Heart right ventricle (tissue), 16 donors: ENCODE data around the gene C1orf167. TPM values are rescaled to one million over a fixed set of nuclear protein-coding genes. Genes with fewer than 3 reads are reported as not detected.
A peak's percentile ranks its signal among the peaks of the same experiment; 100 is the strongest.

Experiments used
- ATAC-seq, 8 donors: fragments of 200-7000 bp; cut with Tn5 transposase; one replicate each; pipeline ENCODE4 v1.9.1; 2020; ENCODE audit warnings: mild to moderate bottlenecking in 8 of 8, moderate library complexity in 8 of 8, moderate number of reproducible peaks in 1 of 8
- DNase-seq, 2 donors: peaks; one replicate each; pipeline ENCODE4 v3.0.0-alpha.2; 2020
- H3K27ac ChIP-seq, 10 donors: fragments of 200-600 bp; sonication (generic) in 2 of 10; one replicate each; pipeline versions ENCODE4 v1.5.0 to v1.8.0; 2020 to 2022; ENCODE audit warnings: mild to moderate bottlenecking in 3 of 10
- H3K27me3 ChIP-seq, 7 donors: fragments of 200-600 bp; one replicate each; pipeline ENCODE4 v1.8.0; 2021 to 2022; ENCODE audit warnings: mild to moderate bottlenecking in 2 of 7
- H3K36me3 ChIP-seq, 9 donors: fragments of 200-600 bp; sonication (generic) in 1 of 9; one replicate each; pipeline versions ENCODE4 v1.5.0 to v1.8.0; 2020 to 2022; ENCODE audit warnings: mild to moderate bottlenecking in 2 of 9
- H3K4me1 ChIP-seq, 9 donors: fragments of 200-600 bp; sonication (generic) in 1 of 9; one replicate each; pipeline versions ENCODE4 v1.5.0 to v1.8.0; 2020 to 2022; ENCODE audit warnings: mild to moderate bottlenecking in 4 of 9
- H3K4me3 ChIP-seq, 10 donors: fragments of 200-600 bp; sonication (generic) in 2 of 10; one replicate each; pipeline versions ENCODE4 v1.5.0 to v1.8.0; 2020 to 2022; ENCODE audit warnings: mild to moderate bottlenecking in 7 of 10, moderate library complexity in 2 of 10
- H3K9me3 ChIP-seq, 11 donors: fragments of 200-600 bp in 10 of 11; sonication (generic) in 2 of 11; one replicate each; pipeline versions ENCODE4 v1.5.0 to v1.8.0; 2013 to 2022; ENCODE audit warnings: mild to moderate bottlenecking in 2 of 11, control low read depth in 1 of 11, moderate library complexity in 1 of 11
- CTCF ChIP-seq, 9 donors: fragments of 200-600 bp; sonication (generic) in 2 of 9; IDR thresholded peaks; one replicate each; pipeline versions ENCODE4 v1.5.0 to v1.8.0; 2021 to 2022; ENCODE audit warnings: antibody characterized with exemption in 9 of 9, mild to moderate bottlenecking in 5 of 9, moderate library complexity in 1 of 9
- WGBS, 2 donors: extraction: QIAGEN DNeasy Blood & Tissue Kit; methylation state at CpG; one replicate each; pipeline ENCODE4 v1.1.7; 2013; ENCODE audit warnings: inconsistent platforms in 1 of 2; 5-methylcytosine and 5-hydroxymethylcytosine counted together
- intact Hi-C, 10 donors: fragments of 100-400 bp; cut with DNase I; formaldehyde crosslinking; loops; one replicate each; pipeline versions ENCODE4 v1.11.1 to v1.14.2; 2022
- polyA plus RNA-seq, 2 donors: library from polyadenylated mRNA; stranded (reverse); fragments of 200-250 nt; gene quantifications; one replicate each; pipeline ENCODE4 v1.2.3, GENCODE V29; 2013
- total RNA-seq, 10 donors: library from RNA; stranded (reverse); fragmentation: NEBNext Ultra II Directional in 3 of 10; extraction: Animal tissue kit (Norgen Biotek cat#: 25700) in 3 of 10; gene quantifications; one replicate each; pipeline versions ENCODE4 v1.2.1 to v1.2.4, GENCODE V29; 2021 to 2023
- donor health status: Arrhythmogenic right ventricular cardiomyopathy.
- donor health status: ischemic (EF 13 %, LVEDD 7.1; RV severe dilation, severe dysfunction).
- donor health status: healthy with polysubstance abuse.
- donor health status: DM: no; HTN: yes; CAD: no.
- donor health status: DM: no; HTN: no; CAD: no.
- donor health status: ischemic (EF 25% LVEDD 6.9; RV normal size, moderate dysfunction).
- donor health status: ischemic (EF 25% LVEDD 5.7; RV mildly dilated, moderate dysfunction).
- donor health status: healthy.
- donor health status: DM: yes; HTN: yes; CAD: no.
- donor health status: Ischemic cardiomyopathy.
- donor health status: ischemic (EF 35%, LVEDD 5.7; RV mildly dilated, moderate dysfunction).
- donor health status: nonischemic (EF 11% LVEDD 7.7; RV severe dilation, severe dysfunction).
- donor health status: DM: yes; HTN: yes; CAD: no.
- donor health status: PGD.
- donor health status: ischemic (EF 29% LVEDD 5.4; RV normal size, mild dysfunction).
- donor health status: nonischemic (EF 23%, LVEDD 6.1; RV moderate dilation, normal function).

The C1orf167 gene
- total and polyA plus RNA-seq, 12 donors, result 2.4 to 12.8 (median 5.7) TPM

- no peaks in the 10 kb centered on the region for H3K27me3 ChIP-seq
- peak; percentile 96 to 100 (median 98) for TF ChIP-seq CTCF (IDR thresholded peaks at IDR 0.05)
- DNase-seq, result peak; percentile 64 to 81
- peaks cover 0 to 44% (median 20%) of the 10 kb centered on the region in 9 donors for H3K4me1 ChIP-seq
- peak; percentile 66 to 82 (median 81) for ATAC-seq
- H3K36me3 ChIP-seq, result peaks cover 0 to 100% (median 61%) of the 10 kb centered on the region in 9 donors
- 65 to 67% methylated on average over 40 of the region's 40 CpGs for WGBS, 2 donors
- peak overlapping the region in 3 of 10 donors; percentile 66 to 81 (median 79) for H3K27ac ChIP-seq
- H3K4me3 ChIP-seq, result no peak overlapping the region
- intact Hi-C loops, result loop anchor here (1.0 to 10.0 kb wide), 8 partner anchors 54 to 186 kb away; no protein-coding TSS in a partner anchor
- H3K9me3 ChIP-seq, result no peaks in the 10 kb centered on the region
These were observed 76.6 kb downstream of the C1orf167 start for GRCh38 chr1:11838349-11839272.

Other genes with a start within 250 kb of the C1orf167 start
- 1 to 10 TPM in 9 of 10 donors, under 1 TPM in 1; 0.70 to 5.5 (median 1.7) TPM for gene FBXO2, start 107.8 kb upstream of the C1orf167 start, total RNA-seq
- 1 to 10 TPM; 2.7 to 5.3 TPM for gene FBXO2, start 107.8 kb upstream of the C1orf167 start, polyA plus RNA-seq
- gene FBXO44, start 107.3 kb upstream of the C1orf167 start, total RNA-seq, result 10 to 100 TPM; 10.1 to 17.7 (median 15.8) TPM
- 10 to 100 TPM; 14.6 to 28.2 TPM for gene FBXO44, start 107.3 kb upstream of the C1orf167 start, polyA plus RNA-seq
- gene FBXO6, start 98.0 kb upstream of the C1orf167 start, total RNA-seq, result 10 to 100 TPM in 1 of 10 donors, 1 to 10 TPM in 9; 4.8 to 21.7 (median 7.9) TPM
- 10 to 100 TPM in 1 of 2 donors, 1 to 10 TPM in 1; 6.0 to 12.9 TPM for gene FBXO6, start 98.0 kb upstream of the C1orf167 start, polyA plus RNA-seq
- gene MAD2L2, start 81.0 kb upstream of the C1orf167 start, total RNA-seq, result 10 to 100 TPM; 10.9 to 28.5 (median 17.0) TPM
- gene MAD2L2, start 81.0 kb upstream of the C1orf167 start, polyA plus RNA-seq, result 10 to 100 TPM; 16.6 to 59.0 TPM
- gene DRAXIN, start 70.5 kb upstream of the C1orf167 start, total RNA-seq, result under 1 TPM in 8 of 10 donors, not detected in 2; 0.05 to 0.18 (median 0.12) TPM
- gene DRAXIN, start 70.5 kb upstream of the C1orf167 start, polyA plus RNA-seq, result under 1 TPM; 0.01 to 0.07 TPM
- 10 to 100 TPM; 12.9 to 37.9 (median 16.9) TPM for gene AGTRAP, start 26.1 kb upstream of the C1orf167 start, total RNA-seq
- gene AGTRAP, start 26.1 kb upstream of the C1orf167 start, polyA plus RNA-seq, result 10 to 100 TPM; 21.4 to 96.7 TPM
- 10 to 100 TPM; 28.8 to 75.8 (median 40.5) TPM for gene MTHFR, start 43.8 kb downstream of the C1orf167 start, total RNA-seq
- gene MTHFR, start 43.8 kb downstream of the C1orf167 start, polyA plus RNA-seq, result 10 to 100 TPM; 17.7 to 24.3 TPM
- gene CLCN6, start 44.0 kb downstream of the C1orf167 start, total RNA-seq, result 10 to 100 TPM; 13.3 to 20.9 (median 16.9) TPM
- 10 to 100 TPM in 1 of 2 donors, 1 to 10 TPM in 1; 9.1 to 13.8 TPM for gene CLCN6, start 44.0 kb downstream of the C1orf167 start, polyA plus RNA-seq
- gene NPPA, start 85.6 kb downstream of the C1orf167 start, total RNA-seq, result 1,000 to 10,000 TPM in 2 of 10 donors, 100 to 1,000 TPM in 5, 10 to 100 TPM in 2, 1 to 10 TPM in 1; 5.8 to 2,762 (median 663) TPM
- gene NPPA, start 85.6 kb downstream of the C1orf167 start, polyA plus RNA-seq, result 1,000 to 10,000 TPM in 1 of 2 donors, 10 to 100 TPM in 1; 16.4 to 2,201 TPM
- 1,000 to 10,000 TPM in 1 of 10 donors, 100 to 1,000 TPM in 5, 10 to 100 TPM in 1, 1 to 10 TPM in 3; 1.1 to 4,616 (median 291) TPM for gene NPPB, start 96.8 kb downstream of the C1orf167 start, total RNA-seq
- over 10,000 TPM in 1 of 2 donors, 10 to 100 TPM in 1; 46.2 to 15,996 TPM for gene NPPB, start 96.8 kb downstream of the C1orf167 start, polyA plus RNA-seq
- 10 to 100 TPM; 35.5 to 47.8 (median 39.0) TPM for gene KIAA2013, start 164.2 kb downstream of the C1orf167 start, total RNA-seq
- 10 to 100 TPM; 23.3 to 44.7 TPM for gene KIAA2013, start 164.2 kb downstream of the C1orf167 start, polyA plus RNA-seq
- gene PLOD1, start 172.5 kb downstream of the C1orf167 start, total RNA-seq, result 10 to 100 TPM; 27.3 to 95.3 (median 44.4) TPM
- 100 to 1,000 TPM in 1 of 2 donors, 10 to 100 TPM in 1; 53.0 to 102 TPM for gene PLOD1, start 172.5 kb downstream of the C1orf167 start, polyA plus RNA-seq
- gene MFN2, start 218.3 kb downstream of the C1orf167 start, total RNA-seq, result 1,000 to 10,000 TPM in 1 of 10 donors, 100 to 1,000 TPM in 9; 470 to 1,066 (median 788) TPM
- gene MFN2, start 218.3 kb downstream of the C1orf167 start, polyA plus RNA-seq, result 100 to 1,000 TPM; 154 to 171 TPM